Astrocyte of the spinal cord (primary cell): Measurements from ENCODE around the gene MYH7.
"Not testable (repeated sequence)": the region's sequence is repeated elsewhere in the genome, so short reads cannot be mapped to it uniquely, and the experiment has no call there.

Experiments used
- DNase-seq: peaks from one replicate; pipeline ENCODE4 v3.0.0; 2011; ENCODE audit warnings: low read depth, low spot score
- H3K4me3 ChIP-seq: 2 replicates; pipeline ENCODE4 v1.5.1; 2011; ENCODE audit warnings: low read depth, mild to moderate bottlenecking, low read length, moderate library complexity
- CTCF ChIP-seq: IDR thresholded peaks from 2 replicates; pipeline ENCODE4 v1.5.1; 2012; ENCODE audit warnings: low read depth, mild to moderate bottlenecking, low read length, inconsistent platforms
- in situ Hi-C: cut with HindIII; loops from 2 replicates; pipeline ENCODE4 v1.10.0; 2017; ENCODE audit warnings: low sequenced_read_pairs

The MYH7 gene

GRCh38 chr14:23421594-23421993 is 13.9 kb downstream of the MYH7 start:
- no peak for DNase-seq
- no peak for TF ChIP-seq CTCF
- in situ Hi-C loops, result no loop called here
- H3K4me3 ChIP-seq, result no peak overlapping the region

GRCh38 chr14:23419646-23420045 is 15.8 kb downstream of the MYH7 start:
- H3K4me3 ChIP-seq, in situ Hi-C loops, DNase-seq: not testable (repeated sequence)

- DNase-seq, result no peak
- no peak for TF ChIP-seq CTCF
- in situ Hi-C loops, result no loop called here
- no peak overlapping the region for H3K4me3 ChIP-seq
Observed at GRCh38 chr14:23418021-23418420, 17.4 kb downstream of the MYH7 start.

GRCh38 chr14:23417269-23417668 is 18.2 kb downstream of the MYH7 start:
- H3K4me3 ChIP-seq, in situ Hi-C loops, DNase-seq: not testable (repeated sequence)

- DNase-seq, result no peak
- TF ChIP-seq CTCF, result no peak
- in situ Hi-C loops, result no loop called here
- no peak overlapping the region for H3K4me3 ChIP-seq
Observed at GRCh38 chr14:23416801-23417200, 18.7 kb downstream of the MYH7 start.

GRCh38 chr14:23415821-23416778 is 19.4 kb downstream of the MYH7 start:
- no peak overlapping the region for H3K4me3 ChIP-seq
- in situ Hi-C loops, result no loop called here
- TF ChIP-seq CTCF, result no peak
- DNase-seq, result no peak

GRCh38 chr14:23414906-23415820 is 20.3 kb downstream of the MYH7 start:
- no peak for TF ChIP-seq CTCF
- no peak for DNase-seq
- in situ Hi-C loops, result no loop called here
- no peak overlapping the region for H3K4me3 ChIP-seq
